Common myeloid progenitor, CD34-positive (primary cell): ENCODE results near the gene PLEKHA6.

Experiments used
- CTCF ChIA-PET: fragments of 350-600 bp; sonication (Branson Sonifier 250); formaldehyde crosslinking; loops from one replicate; lab custom pipeline; 2021; ENCODE audit warnings: antibody characterized with exemption; lab: Charles Lee
- POLR2A ChIA-PET: fragments of 350-600 bp; sonication (Branson Sonifier 250); formaldehyde crosslinking; loops from one replicate; lab custom pipeline; 2021; ENCODE audit warnings: antibody characterized with exemption; lab: Charles Lee
- DNase-seq, 3 donors: peaks; one replicate each; pipeline versions ENCODE4 v3.0.0 to v3.0.0-alpha.2; 2013
- H3K27ac ChIP-seq, 2 experiments: 1 replicate in 1 of 2; 2 replicates in 1 of 2; pipeline ENCODE4 v1.7.0; 2013; ENCODE audit warnings: inconsistent platforms in 2 of 2, low read length in 2 of 2, mild to moderate bottlenecking in 2 of 2, low read depth in 1 of 2, moderate library complexity in 1 of 2; ENCODE audit not compliant: severe bottlenecking in 2 of 2, insufficient read depth in 1 of 2, poor library complexity in 1 of 2
- H3K27me3 ChIP-seq, 5 experiments: replicated peaks in 2 of 5; 1 replicate in 3 of 5; 2 replicates in 2 of 5; pipeline versions ENCODE4 v1.6.1 to v1.7.0; 2013; ENCODE audit warnings: low read length in 4 of 5, mild to moderate bottlenecking in 2 of 5, moderate library complexity in 2 of 5, inconsistent platforms in 1 of 5; ENCODE audit not compliant: insufficient read depth in 5 of 5, control insufficient read depth in 4 of 5
- H3K36me3 ChIP-seq, 4 experiments: 1 replicate in 2 of 4; 2 replicates in 2 of 4; pipeline versions ENCODE4 v1.6.1 to v1.7.0; 2013; ENCODE audit warnings: low read length in 3 of 4, control low read depth in 1 of 4, mild to moderate bottlenecking in 1 of 4; ENCODE audit not compliant: control insufficient read depth in 4 of 4, insufficient read depth in 4 of 4
- H3K4me1 ChIP-seq, 4 experiments: 1 replicate in 3 of 4; 2 replicates in 1 of 4; pipeline versions ENCODE4 v1.6.1 to v1.7.1; 2013; ENCODE audit warnings: low read length in 3 of 4, mild to moderate bottlenecking in 3 of 4, control low read depth in 1 of 4, inconsistent platforms in 1 of 4, moderate library complexity in 1 of 4; ENCODE audit not compliant: control insufficient read depth in 4 of 4, insufficient read depth in 4 of 4; ENCODE audit errors: control extremely low read depth in 1 of 4
- H3K4me3 ChIP-seq, 7 experiments: 1 replicate in 4 of 7; 2 replicates in 3 of 7; pipeline versions ENCODE4 v1.5.1 to v1.7.0; 2013; ENCODE audit warnings: mild to moderate bottlenecking in 7 of 7, low read length in 6 of 7, moderate library complexity in 6 of 7, inconsistent platforms in 2 of 7, low read depth in 2 of 7, control low read depth in 1 of 7; ENCODE audit not compliant: insufficient read depth in 4 of 7, control insufficient read depth in 1 of 7; ENCODE audit errors: extremely low read depth in 1 of 7
- H3K9me3 ChIP-seq, 5 experiments: 1 replicate in 4 of 5; 2 replicates in 1 of 5; pipeline versions ENCODE4 v1.6.1 to v1.7.1; 2013; ENCODE audit warnings: low read length in 4 of 5, mild to moderate bottlenecking in 2 of 5, inconsistent platforms in 1 of 5, low read depth in 1 of 5, moderate library complexity in 1 of 5; ENCODE audit not compliant: control insufficient read depth in 4 of 5, insufficient read depth in 2 of 5; ENCODE audit errors: control extremely low read depth in 1 of 5
- WGBS: methylation state at CpG from one replicate; pipeline ENCODE4 v1.1.5; 2013; ENCODE audit not compliant: insufficient coverage; 5-methylcytosine and 5-hydroxymethylcytosine counted together

The PLEKHA6 gene

GRCh38 chr1:204383163-204383904 lies 23.6 kb upstream of the PLEKHA6 start:
- Histone ChIP-seq H3K36me3 (no peaks in the 10 kb centered on the region), H3K4me1 (peaks cover 6 to 17% (median 12%) of the 10 kb centered on the region in 4 experiments), H3K27ac (no peak overlapping the region), H3K9me3 (no peaks in the 10 kb centered on the region), H3K4me3 (no peak overlapping the region), H3K27me3 (no peaks in the 10 kb centered on the region)
- WGBS: 94% methylated on average over 3 of the region's 5 CpGs
- POLR2A ChIA-PET: no interaction called here
- CTCF ChIA-PET: interaction anchor here (1.4 to 4.4 kb wide), 5 partner anchors 11 to 18 kb away, joined by 3 to 24 read pairs (median 7); no protein-coding TSS in a partner anchor
- no peak for DNase-seq

- peaks cover 0 to under 1% (median 0%) of the 10 kb centered on the region in 5 experiments for H3K27me3 ChIP-seq
- no peaks in the 10 kb centered on the region for H3K36me3 ChIP-seq
- no peak for DNase-seq
- ChIA-PET CTCF (interaction anchor here (1.1 to 4.4 kb wide), 6 partner anchors 11 to 255 kb away, joined by 3 to 24 read pairs (median 6); no protein-coding TSS in a partner anchor), POLR2A (no interaction called here)
- H3K27ac ChIP-seq: no peak overlapping the region
- no peaks in the 10 kb centered on the region for H3K9me3 ChIP-seq
- WGBS: no CpG with 5 or more reads among the region's 2 CpGs
- peaks cover 6 to 23% (median 18%) of the 10 kb centered on the region in 4 experiments for H3K4me1 ChIP-seq
- H3K4me3 ChIP-seq: peak overlapping the region in 6 of 7 experiments; percentile 47 to 78 (median 66)
Measured at GRCh38 chr1:204382714-204383083, 23.0 kb upstream of the PLEKHA6 start.

- POLR2A ChIA-PET: no interaction called here
- CTCF ChIA-PET: interaction anchor here (1.0 to 4.4 kb wide), 7 partner anchors 9 to 218 kb away, joined by 3 to 24 read pairs (median 4); no protein-coding TSS in a partner anchor
- H3K4me3 ChIP-seq: no peak overlapping the region
- H3K36me3 ChIP-seq: no peaks in the 10 kb centered on the region
- H3K27me3 ChIP-seq: peaks cover 0 to 4% (median 3%) of the 10 kb centered on the region in 5 experiments
- no peak overlapping the region for H3K27ac ChIP-seq
- no peak for DNase-seq
- H3K4me1 ChIP-seq: peaks cover 0 to 29% (median 22%) of the 10 kb centered on the region in 4 experiments
- H3K9me3 ChIP-seq: no peaks in the 10 kb centered on the region
- WGBS: 97% methylated on average over 4 of the region's 8 CpGs
Measured at GRCh38 chr1:204380293-204380831, 20.6 kb upstream of the PLEKHA6 start.

- no peaks in the 10 kb centered on the region for H3K36me3 ChIP-seq
- CTCF ChIA-PET: interaction anchor here (1.1 to 2.5 kb wide), 13 partner anchors 11 to 215 kb away, joined by 3 to 17 read pairs (median 4); partner anchors contain the start of gene GOLT1A
- peaks cover 0 to 4% (median 3%) of the 10 kb centered on the region in 5 experiments for H3K27me3 ChIP-seq
- POLR2A ChIA-PET: interaction anchor here (0.7 kb wide), 1 partner anchor 9 kb away, joined by 3 read pairs; no protein-coding TSS in a partner anchor
- peaks cover 0 to 36% (median 23%) of the 10 kb centered on the region in 4 experiments for H3K4me1 ChIP-seq
- WGBS: under 1% methylated on average over 49 of the region's 55 CpGs
- peak in 2 of 3 donors; percentile 60 to 72 for DNase-seq
- H3K27ac ChIP-seq: no peak overlapping the region
- peak overlapping the region; percentile 37 to 75 (median 67) for H3K4me3 ChIP-seq
- no peaks in the 10 kb centered on the region for H3K9me3 ChIP-seq
Measured at GRCh38 chr1:204377800-204378668, 18.3 kb upstream of the PLEKHA6 start.

DNA sequence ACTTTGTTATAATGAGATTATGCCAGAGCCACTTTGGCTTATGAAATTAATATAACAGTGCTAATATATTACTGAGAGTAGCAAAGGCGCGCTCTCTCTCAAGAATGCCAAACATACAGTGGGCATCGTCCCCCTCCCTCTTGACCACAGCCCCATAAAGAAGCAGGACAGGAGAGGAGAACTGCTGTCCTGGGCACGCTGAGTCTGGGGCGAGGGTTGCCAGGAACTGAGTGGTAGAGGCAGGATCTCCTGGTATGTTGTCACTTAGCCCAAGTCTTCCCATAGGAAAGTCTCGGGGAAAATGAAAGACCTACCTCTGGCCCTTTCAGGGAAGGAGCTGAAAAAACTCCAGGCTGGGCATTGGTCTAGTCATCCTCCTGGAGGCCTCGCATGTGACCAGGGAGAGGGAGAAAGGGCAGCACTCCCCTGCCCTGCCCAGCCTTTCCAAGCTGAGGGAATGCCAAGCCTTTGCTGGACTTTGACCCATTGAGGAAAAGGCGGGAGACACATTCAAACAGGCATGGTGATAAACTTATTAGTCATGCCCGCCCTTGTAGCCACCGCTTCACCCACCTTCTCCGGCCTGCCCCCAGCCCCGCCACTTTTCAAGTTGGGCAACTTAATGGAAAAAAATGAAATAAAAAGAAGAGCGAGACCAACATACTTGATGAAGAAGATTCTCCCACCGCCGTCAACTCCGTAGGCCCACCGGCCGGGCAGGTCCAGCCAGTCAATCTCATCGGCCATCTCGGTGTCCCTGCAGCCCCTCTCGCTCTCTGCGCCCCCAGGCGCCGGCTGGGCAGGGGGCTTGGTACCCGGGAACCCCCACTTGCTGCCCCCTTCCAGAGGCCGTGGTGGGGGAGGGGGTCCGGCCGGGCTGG lies 17.4 kb upstream of the PLEKHA6 start:
- POLR2A ChIA-PET: interaction anchor here (0.7 kb wide), 1 partner anchor 10 kb away, joined by 3 read pairs; no protein-coding TSS in a partner anchor
- peak overlapping the region; percentile 37 to 75 (median 67) for H3K4me3 ChIP-seq

DNA sequence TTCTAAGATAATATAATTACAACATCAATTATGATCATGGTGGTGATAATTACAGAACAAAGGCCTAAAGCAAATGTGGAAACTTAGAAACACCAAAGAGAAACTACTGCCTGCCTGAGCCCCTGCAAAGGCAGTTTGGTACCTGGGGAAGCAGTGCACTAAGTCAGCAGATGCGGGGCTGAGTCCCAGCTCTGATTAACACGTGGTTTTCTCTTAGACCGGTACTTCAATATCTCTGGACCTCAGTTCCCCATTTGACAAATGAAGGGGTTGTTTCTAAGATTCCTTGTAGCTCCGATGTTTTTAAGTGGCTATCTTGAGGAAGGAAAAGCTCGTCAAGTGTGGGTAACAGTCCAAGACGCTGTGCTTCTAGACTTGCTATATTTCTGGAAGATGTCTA lies 16.7 kb upstream of the PLEKHA6 start:
- H3K4me3 ChIP-seq: no peak overlapping the region
- ChIA-PET CTCF (interaction anchor here (1.2 to 1.8 kb wide), 4 partner anchors 14 to 19 kb away, joined by 3 to 4 read pairs (median 4); no protein-coding TSS in a partner anchor), POLR2A (no interaction called here)
- WGBS: 12% methylated on average over 6 of the region's 6 CpGs
- peak in 2 of 3 donors; percentile 50 to 58 for DNase-seq
- H3K27me3 ChIP-seq: peaks cover 0 to 4% (median 3%) of the 10 kb centered on the region in 5 experiments
- no peak overlapping the region for H3K27ac ChIP-seq
- no peaks in the 10 kb centered on the region for H3K36me3 ChIP-seq
- peaks cover 0 to 27% (median 18%) of the 10 kb centered on the region in 4 experiments for H3K4me1 ChIP-seq
- H3K9me3 ChIP-seq: no peaks in the 10 kb centered on the region

More for the DNA sequence above, 17.4 kb upstream of the PLEKHA6 start:
- H3K4me1 ChIP-seq: peaks cover 0 to 28% (median 19%) of the 10 kb centered on the region in 4 experiments
- H3K9me3 ChIP-seq: no peaks in the 10 kb centered on the region
- 76% methylated on average over 21 of the region's 28 CpGs for WGBS
- CTCF ChIA-PET: interaction anchor here (1.4 to 2.5 kb wide), 9 partner anchors 14 to 214 kb away, joined by 3 to 17 read pairs (median 4); partner anchors contain the start of gene GOLT1A
- peaks cover 0 to 4% (median 3%) of the 10 kb centered on the region in 5 experiments for H3K27me3 ChIP-seq
- no peak for DNase-seq
- no peaks in the 10 kb centered on the region for H3K36me3 ChIP-seq
- no peak overlapping the region for H3K27ac ChIP-seq
